SU-DHL-6 (cell line): ENCODE data around the gene HOXA7.

Experiments used
- EZH2phosphoT487 ChIP-seq: fragments of 200-600 bp; sonication (generic), shearing (Covaris generic); conservative IDR thresholded peaks from 2 replicates; pipeline ENCODE4 v1.6.1; 2018; ENCODE audit warnings: mild to moderate bottlenecking, antibody characterized with exemption, low read length, moderate library complexity, mixed read lengths
- TF ChIP-seq, protein P1 (sequence below): fragments of 200-600 bp; sonication (generic); IDR thresholded peaks from one replicate; pipeline ENCODE4 v1.5.1; 2017; ENCODE audit warnings: antibody characterized with exemption, mild to moderate bottlenecking, low read length, moderate library complexity; ENCODE audit not compliant: insufficient read depth, poor library complexity, severe bottlenecking

DNA sequence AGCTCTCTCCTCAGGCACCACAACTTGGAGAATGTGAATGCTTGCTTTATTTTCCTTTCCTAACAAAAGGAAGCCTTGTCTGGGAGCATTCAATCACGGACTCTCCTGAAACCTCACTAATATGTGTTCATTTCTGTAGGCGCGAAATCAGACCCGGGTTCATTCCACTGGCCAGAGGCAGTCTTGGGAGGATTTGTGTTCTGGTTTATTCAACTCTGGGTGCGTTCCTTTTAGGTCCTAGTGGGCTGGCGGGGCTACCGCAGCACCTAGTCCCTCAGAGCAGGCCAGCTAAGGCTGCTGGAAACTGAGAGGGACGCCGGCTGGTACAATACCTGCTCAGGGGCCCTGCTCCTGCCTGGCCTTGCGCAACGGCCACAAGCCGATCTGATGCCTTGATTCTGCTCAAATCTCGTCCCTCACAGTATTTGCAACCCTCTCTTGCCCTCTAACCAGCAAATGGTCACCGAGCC is 33.4 kb downstream of the HOXA7 start:
- TF ChIP-seq, protein P1, sequence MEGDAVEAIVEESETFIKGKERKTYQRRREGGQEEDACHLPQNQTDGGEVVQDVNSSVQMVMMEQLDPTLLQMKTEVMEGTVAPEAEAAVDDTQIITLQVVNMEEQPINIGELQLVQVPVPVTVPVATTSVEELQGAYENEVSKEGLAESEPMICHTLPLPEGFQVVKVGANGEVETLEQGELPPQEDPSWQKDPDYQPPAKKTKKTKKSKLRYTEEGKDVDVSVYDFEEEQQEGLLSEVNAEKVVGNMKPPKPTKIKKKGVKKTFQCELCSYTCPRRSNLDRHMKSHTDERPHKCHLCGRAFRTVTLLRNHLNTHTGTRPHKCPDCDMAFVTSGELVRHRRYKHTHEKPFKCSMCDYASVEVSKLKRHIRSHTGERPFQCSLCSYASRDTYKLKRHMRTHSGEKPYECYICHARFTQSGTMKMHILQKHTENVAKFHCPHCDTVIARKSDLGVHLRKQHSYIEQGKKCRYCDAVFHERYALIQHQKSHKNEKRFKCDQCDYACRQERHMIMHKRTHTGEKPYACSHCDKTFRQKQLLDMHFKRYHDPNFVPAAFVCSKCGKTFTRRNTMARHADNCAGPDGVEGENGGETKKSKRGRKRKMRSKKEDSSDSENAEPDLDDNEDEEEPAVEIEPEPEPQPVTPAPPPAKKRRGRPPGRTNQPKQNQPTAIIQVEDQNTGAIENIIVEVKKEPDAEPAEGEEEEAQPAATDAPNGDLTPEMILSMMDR: no peak
- TF ChIP-seq EZH2phosphoT487: no peak
